Right lobe of liver (tissue), 6 donors: ENCODE measurements around the gene ATP6V0A1. TPM values are rescaled to one million over a fixed set of nuclear protein-coding genes. Genes with fewer than 3 reads are reported as not detected.
"Not testable (repeated sequence)": the region's sequence is repeated elsewhere in the genome, so short reads cannot be mapped to it uniquely, and the experiment has no call there.

Experiments
- ATAC-seq, 4 donors: fragments of 200-7000 bp; cut with Tn5 transposase; one replicate each; pipeline ENCODE4 v1.9.1; 2020; ENCODE audit warnings: mild to moderate bottlenecking in 4 of 4, moderate library complexity in 4 of 4
- DNase-seq, 3 donors: peaks; one replicate each; pipeline ENCODE4 v3.0.0-alpha.2; 2020
- H3K27ac ChIP-seq, 3 donors: fragments of 200-600 bp; one replicate each; pipeline ENCODE4 v1.8.0; 2022
- H3K27me3 ChIP-seq, 2 donors: fragments of 200-600 bp; one replicate each; pipeline ENCODE4 v1.8.0; 2022
- H3K36me3 ChIP-seq, 4 donors: fragments of 200-600 bp; sonication (generic) in 1 of 4; one replicate each; pipeline versions ENCODE4 v1.5.1 to v1.8.0; 2017 to 2022; ENCODE audit warnings: control low read depth in 1 of 4
- H3K4me1 ChIP-seq, 4 donors: fragments of 200-600 bp; sonication (generic) in 1 of 4; one replicate each; pipeline versions ENCODE4 v1.5.1 to v1.8.0; 2017 to 2022; ENCODE audit warnings: control low read depth in 1 of 4
- H3K4me3 ChIP-seq, 3 donors: fragments of 200-600 bp; one replicate each; pipeline ENCODE4 v1.8.0; 2022
- H3K9me3 ChIP-seq, 4 donors: fragments of 200-600 bp; sonication (generic) in 1 of 4; one replicate each; pipeline versions ENCODE4 v1.5.1 to v1.8.0; 2017 to 2022; ENCODE audit warnings: control low read depth in 1 of 4
- CTCF ChIP-seq, 4 donors: fragments of 200-600 bp in 3 of 4; fragments of 450-650 bp in 1 of 4; IDR thresholded peaks; one replicate each; pipeline versions ENCODE4 v1.5.1 to v1.8.0; 2016 to 2022; ENCODE audit warnings: antibody characterized with exemption in 4 of 4, mild to moderate bottlenecking in 2 of 4
- POLR2A ChIP-seq: fragments of 450-650 bp; IDR thresholded peaks from one replicate; pipeline ENCODE4 v1.6.1; 2017; ENCODE audit warnings: antibody characterized with exemption, mild to moderate bottlenecking
- WGBS: methylation state at CpG from one replicate; pipeline ENCODE4 v1.1.6; 2018; ENCODE audit warnings: low coverage, low lambda C conversion rate; ENCODE audit not compliant: insufficient coverage; ENCODE audit errors: missing lambda C conversion rate; 5-methylcytosine and 5-hydroxymethylcytosine counted together
- intact Hi-C, 2 donors: fragments of 100-400 bp; cut with DNase I; formaldehyde crosslinking; loops; one replicate each; pipeline versions ENCODE4 v1.11.2 to v1.14.1; 2022
- total RNA-seq, 6 experiments: library from RNA; depleted of rRNA in 2 of 6; stranded (reverse); fragments of >200 nt in 2 of 6; fragmentation: NEBNext Ultra II Directional in 3 of 6; extraction: Animal tissue kit (Norgen Biotek cat#: 25700) in 3 of 6; gene quantifications; one replicate each; pipeline versions ENCODE4 v1.1.0 to v1.2.4, GENCODE V29; 2016 to 2023
- donor health status: DM: no; HTN: yes; CAD: no.
- donor health status: DM: no; HTN: no; CAD: no.
- donor health status: DM: no; HTN: no; CAD: no.
- donor health status: DM: no; HTN: yes; CAD: no.
- donor health status: DM: no; HTN: yes; CAD: no.

Gene ATP6V0A1
- total RNA-seq, 6 experiments from 2014 or later, result 36.4 to 66.0 (median 49.4) TPM

- Histone ChIP-seq H3K27me3 (no peaks in the 10 kb centered on the region), H3K4me3 (no peak overlapping the region), H3K9me3 (no peaks in the 10 kb centered on the region), H3K4me1 (no peaks in the 10 kb centered on the region), H3K27ac (no peak overlapping the region), H3K36me3 (peaks cover 0 to 70% (median 29%) of the 10 kb centered on the region in 4 donors)
- TF ChIP-seq POLR2A, result no peak
- TF ChIP-seq CTCF (IDR thresholded peaks at IDR 0.05), result no peak
- intact Hi-C loops, result no loop called here
- DNase-seq (no peak), ATAC-seq (no peak)
- WGBS, result 92% methylated on average over 3 of the region's 3 CpGs
Measured at GRCh38 chr17:42477173-42477572, 18.5 kb downstream of the ATP6V0A1 start.

- peaks cover 0 to 74% (median 34%) of the 10 kb centered on the region in 4 donors for H3K36me3 ChIP-seq
Measured at GRCh38 chr17:42477824-42478223, 19.1 kb downstream of the ATP6V0A1 start.

GRCh38 chr17:42484304-42484703, 25.6 kb downstream of the ATP6V0A1 start:
- H3K27me3 ChIP-seq, result no peaks in the 10 kb centered on the region
- TF ChIP-seq CTCF (IDR thresholded peaks at IDR 0.05) (no peak), POLR2A (no peak)
- intact Hi-C loops, result loop anchor here in 1 of 2 donors (10.0 kb wide), 1 partner anchor 150 kb away; no protein-coding TSS in a partner anchor
- H3K4me1 ChIP-seq, result peaks cover 0 to 10% (median 3%) of the 10 kb centered on the region in 4 donors
- H3K27ac ChIP-seq, result no peak overlapping the region
- H3K9me3 ChIP-seq, result no peaks in the 10 kb centered on the region
- DNase-seq (peak in 1 of 3 donors; percentile 54), ATAC-seq (peak; percentile 85 to 94 (median 86))
- no peak overlapping the region for H3K4me3 ChIP-seq
- WGBS, result 47% methylated on average over 7 of the region's 7 CpGs
- H3K36me3 ChIP-seq, result peaks cover 0 to 99% (median 51%) of the 10 kb centered on the region in 4 donors

More at GRCh38 chr17:42477824-42478223, 19.1 kb downstream of the ATP6V0A1 start:
- DNase-seq, H3K27ac ChIP-seq, ATAC-seq, H3K27me3 ChIP-seq, H3K9me3 ChIP-seq, intact Hi-C loops, H3K4me1 ChIP-seq, H3K4me3 ChIP-seq: not testable (repeated sequence)
- 67% methylated on average over 1 of the region's 1 CpG for WGBS

DNA sequence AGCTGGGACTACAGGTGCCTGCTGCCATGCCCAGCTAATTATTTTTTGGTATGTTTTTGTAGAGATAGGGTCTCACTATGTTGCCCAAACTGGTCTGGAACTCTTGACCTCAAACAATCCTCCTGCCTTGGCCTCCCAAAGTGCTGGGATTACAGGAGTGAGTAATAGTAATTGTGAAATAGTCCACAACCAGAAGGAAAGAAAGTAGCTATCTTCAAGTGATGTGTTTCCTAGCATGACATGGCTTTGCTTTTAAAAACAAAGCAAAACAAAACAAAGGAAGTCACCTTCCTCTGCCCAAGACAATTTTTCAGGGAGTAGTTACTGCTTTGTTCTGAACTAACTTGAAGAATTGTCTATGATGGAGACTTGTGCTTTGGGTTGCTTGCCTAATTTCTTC, 27.0 kb downstream of the ATP6V0A1 start:
- H3K9me3 ChIP-seq, result no peaks in the 10 kb centered on the region
- H3K27ac ChIP-seq, result no peak overlapping the region
- intact Hi-C loops, result loop anchor here in 1 of 2 donors (10.0 kb wide), 1 partner anchor 151 kb away; no protein-coding TSS in a partner anchor
- ATAC-seq (no peak), DNase-seq (no peak)
- H3K4me1 ChIP-seq, result peaks cover 0 to 10% (median 3%) of the 10 kb centered on the region in 4 donors
- H3K27me3 ChIP-seq, result no peaks in the 10 kb centered on the region
- peaks cover 0 to 99% (median 49%) of the 10 kb centered on the region in 4 donors for H3K36me3 ChIP-seq
- no peak overlapping the region for H3K4me3 ChIP-seq
- no peak for TF ChIP-seq CTCF (IDR thresholded peaks at IDR 0.05)
- no peak for TF ChIP-seq POLR2A

DNA sequence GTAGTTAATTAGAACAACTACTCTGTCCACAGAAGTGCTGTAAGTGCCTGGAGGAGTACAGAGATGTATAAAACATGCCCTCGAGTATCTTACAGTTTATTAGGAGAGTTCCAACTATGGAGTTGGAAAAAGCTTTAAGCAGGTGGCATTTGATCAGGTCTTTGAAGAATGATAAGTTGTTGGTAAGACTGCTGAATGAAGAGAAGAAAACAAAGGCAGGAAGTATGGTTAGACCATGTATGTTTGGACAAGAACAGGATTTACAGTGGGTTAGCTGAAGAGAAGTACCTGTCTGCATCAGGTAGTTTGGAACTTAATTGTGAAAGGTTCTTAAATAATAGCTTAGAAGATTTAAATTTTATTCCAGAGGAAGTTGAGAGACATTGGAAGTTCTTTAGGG, 29.4 kb downstream of the ATP6V0A1 start:
- H3K27me3 ChIP-seq, result no peaks in the 10 kb centered on the region
- no peak overlapping the region for H3K4me3 ChIP-seq
- no peak overlapping the region for H3K27ac ChIP-seq
- H3K36me3 ChIP-seq, result peaks cover 2 to 96% (median 37%) of the 10 kb centered on the region in 4 donors
- intact Hi-C loops, result loop anchor here in 1 of 2 donors (10.0 kb wide), 1 partner anchor 153 kb away; no protein-coding TSS in a partner anchor
- H3K9me3 ChIP-seq, result no peaks in the 10 kb centered on the region
- no peak for DNase-seq
- 100% methylated on average over 1 of the region's 1 CpG for WGBS
- no peak for ATAC-seq
- H3K4me1 ChIP-seq, result peaks cover 0 to 10% (median 3%) of the 10 kb centered on the region in 4 donors
- TF ChIP-seq CTCF (IDR thresholded peaks at IDR 0.05) (no peak), POLR2A (no peak)
